Mesothelial cell of epicardium (in vitro differentiated cells): Measurements from ENCODE around the gene HTR7. TPM values are rescaled to one million over a fixed set of nuclear protein-coding genes. Genes with fewer than 3 reads are reported as not detected.
"Not testable (repeated sequence)": the region's sequence is repeated elsewhere in the genome, so short reads cannot be mapped to it uniquely, and the experiment has no call there.

Experiments
- DNase-seq, 2 experiments: peaks; one replicate each; pipeline ENCODE4 v3.0.0; 2021; ENCODE audit warnings: low spot score in 2 of 2; ENCODE audit not compliant: unreplicated experiment in 2 of 2
- H3K27ac Mint-ChIP-seq: 2 replicates; pipeline ENCODE4 v1.8.0; 2021; ENCODE audit warnings: mixed read lengths
- H3K27me3 Mint-ChIP-seq: 2 replicates; pipeline ENCODE4 v1.8.0; 2021; ENCODE audit warnings: low read depth, mixed read lengths
- H3K36me3 Mint-ChIP-seq: 2 replicates; pipeline ENCODE4 v1.8.0; 2021; ENCODE audit warnings: mixed read lengths
- H3K4me1 Mint-ChIP-seq: 2 replicates; pipeline ENCODE4 v1.8.0; 2021; ENCODE audit warnings: mixed read lengths
- H3K4me3 Mint-ChIP-seq: 2 replicates; pipeline ENCODE4 v1.8.0; 2021; ENCODE audit warnings: mild to moderate bottlenecking, moderate library complexity, mixed read lengths
- H3K9me3 Mint-ChIP-seq: 2 replicates; pipeline ENCODE4 v1.8.0; 2021; ENCODE audit warnings: mixed read lengths
- total RNA-seq: library from RNA; stranded (reverse); gene quantifications from 3 replicates; pipeline ENCODE4 v1.2.1, GENCODE V29; 2021
- TF ChIP-seq, protein P1 (sequence below): fragments of 200-600 bp; sonication (generic); IDR thresholded peaks from one replicate; pipeline ENCODE4 v1.5.0; 2021; ENCODE audit warnings: antibody characterized with exemption; ENCODE audit not compliant: unreplicated experiment

HTR7 gene
- total RNA-seq, 1 donor from 2014 or later: 3.4 TPM

DNA sequence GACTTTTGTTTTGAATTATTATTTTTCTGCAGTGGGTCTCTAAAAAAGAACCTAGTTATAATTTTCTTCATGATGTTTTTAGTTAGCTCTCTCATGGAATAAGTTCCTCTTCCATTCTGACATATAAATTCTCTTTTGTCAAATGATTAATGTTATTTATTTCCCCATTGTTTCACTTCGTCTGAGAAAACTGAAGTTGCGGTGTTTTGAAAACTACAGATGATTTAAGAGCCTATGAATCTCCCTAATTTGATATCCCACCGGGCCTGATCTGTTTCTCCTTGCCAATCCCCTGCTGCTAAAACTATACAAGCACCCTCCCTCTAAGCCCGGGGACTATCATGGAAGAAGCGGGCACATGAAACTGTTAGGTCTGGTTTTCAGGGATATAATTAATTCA is 41.4 kb downstream of the HTR7 start:
- peaks cover 6% of the 10 kb centered on the region for H3K9me3 Mint-ChIP-seq
- TF ChIP-seq, protein P1, sequence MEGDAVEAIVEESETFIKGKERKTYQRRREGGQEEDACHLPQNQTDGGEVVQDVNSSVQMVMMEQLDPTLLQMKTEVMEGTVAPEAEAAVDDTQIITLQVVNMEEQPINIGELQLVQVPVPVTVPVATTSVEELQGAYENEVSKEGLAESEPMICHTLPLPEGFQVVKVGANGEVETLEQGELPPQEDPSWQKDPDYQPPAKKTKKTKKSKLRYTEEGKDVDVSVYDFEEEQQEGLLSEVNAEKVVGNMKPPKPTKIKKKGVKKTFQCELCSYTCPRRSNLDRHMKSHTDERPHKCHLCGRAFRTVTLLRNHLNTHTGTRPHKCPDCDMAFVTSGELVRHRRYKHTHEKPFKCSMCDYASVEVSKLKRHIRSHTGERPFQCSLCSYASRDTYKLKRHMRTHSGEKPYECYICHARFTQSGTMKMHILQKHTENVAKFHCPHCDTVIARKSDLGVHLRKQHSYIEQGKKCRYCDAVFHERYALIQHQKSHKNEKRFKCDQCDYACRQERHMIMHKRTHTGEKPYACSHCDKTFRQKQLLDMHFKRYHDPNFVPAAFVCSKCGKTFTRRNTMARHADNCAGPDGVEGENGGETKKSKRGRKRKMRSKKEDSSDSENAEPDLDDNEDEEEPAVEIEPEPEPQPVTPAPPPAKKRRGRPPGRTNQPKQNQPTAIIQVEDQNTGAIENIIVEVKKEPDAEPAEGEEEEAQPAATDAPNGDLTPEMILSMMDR: no peak
- H3K4me3 Mint-ChIP-seq: no peak overlapping the region
- no peaks in the 10 kb centered on the region for H3K27me3 Mint-ChIP-seq
- H3K27ac Mint-ChIP-seq: no peak overlapping the region
- DNase-seq: no peak
- no peaks in the 10 kb centered on the region for H3K36me3 Mint-ChIP-seq
- peaks cover 13% of the 10 kb centered on the region for H3K4me1 Mint-ChIP-seq

DNA sequence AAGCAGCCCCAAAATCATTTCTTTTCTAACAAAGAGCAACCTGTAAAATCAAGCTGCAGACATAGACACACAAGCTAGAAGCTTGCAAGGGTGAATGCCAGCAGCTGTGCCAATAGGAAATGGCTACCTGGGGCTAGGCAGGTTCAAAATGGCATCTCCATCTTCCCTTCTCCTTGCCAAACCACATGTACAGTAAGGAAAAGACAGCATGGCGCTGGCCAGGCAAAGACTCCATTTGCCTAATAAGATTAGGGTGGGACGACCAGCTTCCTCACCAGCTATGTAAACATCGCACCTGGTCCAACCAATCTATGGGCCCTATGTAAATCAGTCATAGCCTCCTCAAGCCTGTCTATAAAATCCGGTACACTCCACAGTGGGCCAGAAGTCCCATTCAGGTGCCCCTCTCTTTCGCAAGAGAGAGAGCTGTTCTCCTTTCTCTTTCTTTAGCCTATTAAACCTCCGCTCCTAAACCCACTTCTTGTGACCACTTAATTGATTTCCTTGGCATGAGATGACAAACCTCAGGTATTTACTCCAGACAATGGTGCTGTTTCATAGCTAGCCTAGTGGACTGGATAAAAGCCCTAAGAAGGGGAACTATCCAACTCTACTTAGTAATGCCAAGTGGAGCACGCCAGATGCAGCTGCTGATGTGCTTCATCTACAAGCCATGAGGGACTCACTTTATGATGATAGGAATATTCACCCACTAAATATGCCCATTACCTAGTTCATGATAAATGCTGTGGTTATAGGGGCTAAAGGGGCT is 44.1 kb downstream of the HTR7 start:
- H3K27me3 Mint-ChIP-seq: no peaks in the 10 kb centered on the region
- H3K36me3 Mint-ChIP-seq: no peaks in the 10 kb centered on the region
- H3K27ac Mint-ChIP-seq: no peak overlapping the region
- TF ChIP-seq, protein P1: no peak
- H3K9me3 Mint-ChIP-seq: peaks cover 11% of the 10 kb centered on the region
- H3K4me3 Mint-ChIP-seq: no peak overlapping the region
- no peak for DNase-seq
- H3K4me1 Mint-ChIP-seq: peaks cover 13% of the 10 kb centered on the region

DNA sequence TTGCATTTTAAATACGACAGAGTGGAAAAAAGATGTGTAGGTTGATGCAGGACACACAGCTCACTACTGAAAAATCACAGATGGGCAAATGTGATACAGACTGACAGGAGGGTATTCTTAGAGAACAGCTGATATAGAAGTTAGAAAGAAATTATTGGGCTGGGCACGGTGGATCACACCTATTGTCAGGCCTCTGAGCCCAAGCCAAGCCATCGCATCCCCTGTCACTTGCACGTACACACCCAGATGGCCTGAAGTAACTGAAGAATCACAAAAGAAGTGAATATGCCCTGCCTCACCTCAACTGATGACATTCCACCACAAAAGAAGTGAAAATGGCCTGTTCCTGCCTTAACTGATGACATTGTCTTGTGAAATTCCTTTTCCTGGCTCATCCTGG is 50.7 kb downstream of the HTR7 start:
- not testable (repeated sequence) for DNase-seq, H3K4me1 Mint-ChIP-seq, H3K27ac Mint-ChIP-seq, H3K36me3 Mint-ChIP-seq, H3K4me3 Mint-ChIP-seq, H3K27me3 Mint-ChIP-seq
- H3K9me3 Mint-ChIP-seq: peaks cover 38% of the 10 kb centered on the region

DNA sequence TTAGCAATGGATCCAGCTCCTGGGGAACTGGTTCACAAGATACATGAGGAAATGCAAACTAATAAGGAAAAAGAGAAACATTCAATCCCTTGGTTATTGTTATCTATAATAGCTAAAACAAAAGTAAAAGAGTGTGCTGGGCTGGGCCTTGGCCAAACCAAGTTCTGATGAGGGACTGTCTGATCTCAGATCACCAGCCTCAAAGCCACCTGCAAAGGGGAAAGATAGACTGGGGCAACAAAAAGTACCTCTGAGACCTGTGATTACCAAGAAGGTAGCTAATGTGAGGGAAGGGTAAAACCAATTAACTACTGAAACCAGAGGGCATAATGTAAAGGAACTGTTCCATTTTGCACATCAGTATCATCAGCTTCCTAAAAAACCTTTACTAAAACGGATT is 51.2 kb downstream of the HTR7 start:
- no peak overlapping the region for H3K4me3 Mint-ChIP-seq
- H3K9me3 Mint-ChIP-seq: peaks cover 38% of the 10 kb centered on the region
- no peak for DNase-seq
- TF ChIP-seq, protein P1: no peak
- peaks cover 2% of the 10 kb centered on the region for H3K36me3 Mint-ChIP-seq
- H3K27me3 Mint-ChIP-seq: no peaks in the 10 kb centered on the region
- no peaks in the 10 kb centered on the region for H3K4me1 Mint-ChIP-seq
- H3K27ac Mint-ChIP-seq: no peak overlapping the region

DNA sequence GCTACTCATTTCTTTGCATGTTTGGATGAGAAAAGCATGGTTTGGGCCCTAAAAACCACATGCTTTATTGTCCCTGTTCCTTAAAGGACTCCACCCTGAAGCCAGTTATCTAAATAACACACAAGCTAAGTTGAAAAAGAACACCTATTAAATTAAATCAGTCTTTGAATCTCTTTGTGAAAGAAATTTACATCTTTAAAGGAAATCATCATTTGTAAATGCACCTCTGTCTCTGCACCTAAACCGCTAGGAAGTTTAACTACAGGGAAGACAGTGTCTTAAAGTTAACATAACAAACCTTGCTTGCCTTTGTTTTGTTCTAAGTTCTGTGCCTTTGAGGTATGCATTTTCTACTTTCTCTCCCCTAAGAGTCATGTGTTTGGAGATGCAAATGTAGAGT is 52.6 kb downstream of the HTR7 start:
- DNase-seq: no peak
- no peaks in the 10 kb centered on the region for H3K4me1 Mint-ChIP-seq
- no peaks in the 10 kb centered on the region for H3K27me3 Mint-ChIP-seq
- no peak overlapping the region for H3K27ac Mint-ChIP-seq
- peaks cover 2% of the 10 kb centered on the region for H3K36me3 Mint-ChIP-seq
- H3K9me3 Mint-ChIP-seq: peaks cover 42% of the 10 kb centered on the region
- no peak overlapping the region for H3K4me3 Mint-ChIP-seq
- TF ChIP-seq, protein P1: no peak

DNA sequence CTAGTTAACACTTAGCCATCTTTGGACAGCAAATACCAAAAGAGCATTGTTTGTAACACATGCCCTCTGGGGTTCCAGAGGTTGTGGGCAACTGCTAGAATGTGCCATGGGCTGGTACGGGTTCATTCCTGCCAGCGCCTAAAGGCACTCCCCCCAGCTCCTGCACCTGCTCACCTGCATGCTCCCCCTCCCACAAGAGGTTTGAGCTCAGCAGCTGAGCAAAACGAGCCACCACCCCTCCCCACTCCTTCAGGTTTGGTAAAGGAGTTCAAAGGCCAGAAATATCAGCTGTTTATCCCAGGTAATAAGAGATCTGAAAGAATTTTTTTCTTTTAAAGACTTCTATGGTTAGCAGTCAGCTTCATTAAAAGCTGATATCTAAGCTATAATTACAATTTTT is 53.5 kb downstream of the HTR7 start:
- DNase-seq: no peak
- H3K36me3 Mint-ChIP-seq: peaks cover 2% of the 10 kb centered on the region
- H3K4me1 Mint-ChIP-seq: no peaks in the 10 kb centered on the region
- no peaks in the 10 kb centered on the region for H3K27me3 Mint-ChIP-seq
- TF ChIP-seq, protein P1: no peak
- H3K4me3 Mint-ChIP-seq: no peak overlapping the region
- peaks cover 43% of the 10 kb centered on the region for H3K9me3 Mint-ChIP-seq
- H3K27ac Mint-ChIP-seq: no peak overlapping the region
